Fibroblast of lung (primary cell): Measurements from ENCODE around the gene RALGDS. TPM values are rescaled to one million over a fixed set of nuclear protein-coding genes. Genes with fewer than 3 reads are reported as not detected.
"Not testable (repeated sequence)": the region's sequence is repeated elsewhere in the genome, so short reads cannot be mapped to it uniquely, and the experiment has no call there.

Experiments
- DNase-seq, 2 donors: peaks; one replicate each; pipeline versions ENCODE4 v3.0.0 to v3.0.0-alpha.2; 2010; ENCODE audit warnings: low read depth in 2 of 2
- H2AFZ ChIP-seq: 2 replicates; pipeline ENCODE4 v1.5.1; 2012; ENCODE audit warnings: low read length, control low read depth, inconsistent platforms
- H3K27ac ChIP-seq: 2 replicates; pipeline ENCODE4 v1.5.1; 2011; ENCODE audit warnings: low read length, control low read depth; ENCODE audit not compliant: insufficient read depth
- H3K27me3 ChIP-seq: 2 replicates; pipeline ENCODE4 v1.5.1; 2011; ENCODE audit warnings: mild to moderate bottlenecking, low read length; ENCODE audit not compliant: control insufficient read depth, insufficient read depth
- H3K36me3 ChIP-seq: 2 replicates; pipeline ENCODE4 v1.5.1; 2011; ENCODE audit warnings: low read length; ENCODE audit not compliant: control insufficient read depth, insufficient read depth
- H3K4me1 ChIP-seq: 2 replicates; pipeline ENCODE4 v1.5.1; 2011; ENCODE audit warnings: low read length; ENCODE audit not compliant: control insufficient read depth, insufficient read depth; ENCODE audit errors: extremely low read depth
- H3K4me2 ChIP-seq: 2 replicates; pipeline ENCODE4 v1.5.1; 2011; ENCODE audit warnings: low read length, control low read depth; ENCODE audit not compliant: insufficient read depth; ENCODE audit errors: extremely low read depth
- H3K4me3 ChIP-seq, 4 experiments: fragments of 200-600 bp in 1 of 4; sonication (generic) in 1 of 4; replicated peaks in 1 of 4; 2 replicates each; pipeline ENCODE4 v1.5.1; 2011 to 2016; ENCODE audit warnings: low read length in 4 of 4, low read depth in 3 of 4, mild to moderate bottlenecking in 3 of 4, control low read depth in 2 of 4, inconsistent platforms in 1 of 4, mixed read lengths in 1 of 4; ENCODE audit not compliant: insufficient read depth in 1 of 4; ENCODE audit errors: control extremely low read depth in 1 of 4
- H3K79me2 ChIP-seq: 2 replicates; pipeline ENCODE4 v1.5.1; 2012; ENCODE audit warnings: mild to moderate bottlenecking, low read length, inconsistent platforms; ENCODE audit not compliant: control insufficient read depth, insufficient read depth
- H3K9ac ChIP-seq: 2 replicates; pipeline ENCODE4 v1.5.1; 2011; ENCODE audit warnings: mild to moderate bottlenecking, low read length, control low read depth; ENCODE audit not compliant: insufficient read depth
- H3K9me3 ChIP-seq: 2 replicates; pipeline ENCODE4 v1.5.1; 2012; ENCODE audit warnings: low read depth, low read length; ENCODE audit not compliant: control insufficient read depth, insufficient read depth
- H4K20me1 ChIP-seq: 2 replicates; pipeline ENCODE4 v1.5.1; 2011; ENCODE audit warnings: low read length; ENCODE audit not compliant: control insufficient read depth, insufficient read depth; ENCODE audit errors: extremely low read depth
- EZH2 ChIP-seq: IDR thresholded peaks from 2 replicates; pipeline ENCODE4 v1.5.1; 2012; ENCODE audit warnings: low read length, control low read depth, mild to moderate bottlenecking; ENCODE audit errors: missing control alignments
- polyA minus RNA-seq: library from RNA; depleted of rRNA, polyadenylated mRNA; stranded (reverse); fragments of >200 nt; gene quantifications from 2 replicates; pipeline ENCODE4 v1.2.3, GENCODE V29; 2011; ENCODE audit warnings: low replicate concordance
- polyA plus RNA-seq, 2 donors: library from polyadenylated mRNA; depleted of rRNA in 1 of 2; stranded (reverse) in 1 of 2; unstranded in 1 of 2; fragments of >200 nt; gene quantifications; 2 replicates each; pipeline ENCODE4 v1.2.1, GENCODE V29; 2011 to 2012; ENCODE audit warnings: missing spikeins in 1 of 2
- total RNA-seq: library from RNA; depleted of rRNA; stranded (reverse); fragments of >200 nt; gene quantifications from 2 replicates; pipeline ENCODE4 v1.2.1, GENCODE V29; 2014
- TF ChIP-seq, protein P1 (sequence below), 2 donors: IDR thresholded peaks in 1 of 2; conservative IDR thresholded peaks in 1 of 2; 1 replicate in 1 of 2; 2 replicates in 1 of 2; pipeline ENCODE4 v1.5.1; 2011 to 2012; ENCODE audit warnings: low read length in 2 of 2, control low read depth in 1 of 2, inconsistent platforms in 1 of 2, low read depth in 1 of 2, mild to moderate bottlenecking in 1 of 2

The RALGDS gene
- total RNA-seq = 16.2 and 23.6 TPM in 2 replicates
- 16.6 and 22.4 TPM in 2 replicates for polyA plus RNA-seq
- polyA plus RNA-seq (2012) = 10.6 and 15.5 TPM in 2 replicates
- polyA minus RNA-seq = 16.8 and 18.8 TPM in 2 replicates

DNA sequence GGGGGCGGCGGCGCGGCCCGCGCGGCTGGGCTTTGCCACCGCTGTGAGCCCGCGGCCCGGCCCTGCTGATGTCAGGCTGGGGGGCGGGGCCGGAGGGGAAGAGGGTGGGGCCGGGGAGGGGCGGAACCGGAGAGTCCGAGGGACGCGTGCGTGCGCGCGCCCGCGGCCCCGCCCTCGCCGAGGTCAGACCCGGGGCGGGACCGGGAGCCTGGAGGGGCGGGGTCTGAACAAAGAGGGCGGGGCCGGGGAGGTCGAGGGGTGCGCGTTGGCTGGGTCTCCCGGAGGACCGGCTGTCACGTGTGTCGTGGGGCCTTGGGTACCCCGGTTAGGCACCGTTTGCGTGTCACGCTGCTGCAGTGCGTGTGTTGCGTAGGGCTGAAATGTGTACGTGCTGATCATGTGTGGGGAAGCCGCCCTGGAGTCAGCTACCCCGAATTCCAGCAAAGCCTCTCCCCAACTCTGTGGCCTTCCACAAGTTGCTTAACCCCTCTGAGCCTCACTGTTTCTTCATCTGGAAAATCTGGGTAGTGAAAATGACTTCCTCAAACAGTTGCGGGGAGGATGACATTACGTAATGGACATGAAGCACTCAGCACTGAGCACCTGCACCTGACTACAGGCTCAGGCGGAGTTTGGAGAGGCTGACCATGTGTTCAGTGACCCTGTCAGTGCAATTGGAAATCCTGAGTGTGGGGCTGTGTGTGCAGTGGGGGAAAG is at the start of gene RALGDS:
RALGDS (minus strand) TSS at position 43 of the 717 bp plus-strand sequence. CDS start 86 bp downstream, outside the sequence.
- Histone ChIP-seq H4K20me1 (no peaks in the 10 kb centered on the region), H3K27me3 (no peaks in the 10 kb centered on the region), H3K27ac (peak within 1 kb of the TSS; percentile 17), H3K79me2 (peaks cover 8% of the 10 kb centered on the region), H2AFZ (peak within 1 kb of the TSS; percentile 39), H3K36me3 (no peaks in the 10 kb centered on the region), H3K9me3 (no peaks in the 10 kb centered on the region), H3K4me1 (peaks cover 23% of the 10 kb centered on the region), H3K4me2 (peak within 1 kb of the TSS; percentile 80), H3K9ac (peak within 1 kb of the TSS; percentile 65), H3K4me3 (peak within 1 kb of the TSS; percentile 47 to 69 (median 56))
- peak; percentile 76 to 77 for DNase-seq
- no peak for TF ChIP-seq EZH2
- TF ChIP-seq, protein P1, sequence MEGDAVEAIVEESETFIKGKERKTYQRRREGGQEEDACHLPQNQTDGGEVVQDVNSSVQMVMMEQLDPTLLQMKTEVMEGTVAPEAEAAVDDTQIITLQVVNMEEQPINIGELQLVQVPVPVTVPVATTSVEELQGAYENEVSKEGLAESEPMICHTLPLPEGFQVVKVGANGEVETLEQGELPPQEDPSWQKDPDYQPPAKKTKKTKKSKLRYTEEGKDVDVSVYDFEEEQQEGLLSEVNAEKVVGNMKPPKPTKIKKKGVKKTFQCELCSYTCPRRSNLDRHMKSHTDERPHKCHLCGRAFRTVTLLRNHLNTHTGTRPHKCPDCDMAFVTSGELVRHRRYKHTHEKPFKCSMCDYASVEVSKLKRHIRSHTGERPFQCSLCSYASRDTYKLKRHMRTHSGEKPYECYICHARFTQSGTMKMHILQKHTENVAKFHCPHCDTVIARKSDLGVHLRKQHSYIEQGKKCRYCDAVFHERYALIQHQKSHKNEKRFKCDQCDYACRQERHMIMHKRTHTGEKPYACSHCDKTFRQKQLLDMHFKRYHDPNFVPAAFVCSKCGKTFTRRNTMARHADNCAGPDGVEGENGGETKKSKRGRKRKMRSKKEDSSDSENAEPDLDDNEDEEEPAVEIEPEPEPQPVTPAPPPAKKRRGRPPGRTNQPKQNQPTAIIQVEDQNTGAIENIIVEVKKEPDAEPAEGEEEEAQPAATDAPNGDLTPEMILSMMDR (conservative IDR thresholded peaks at IDR 0.05 in 1 of 2, IDR thresholded peaks at IDR 0.05 in 1 of 2; ENCODE audit: low read depth in 1 of 2, low read length in 2 of 2) = no peak

DNA sequence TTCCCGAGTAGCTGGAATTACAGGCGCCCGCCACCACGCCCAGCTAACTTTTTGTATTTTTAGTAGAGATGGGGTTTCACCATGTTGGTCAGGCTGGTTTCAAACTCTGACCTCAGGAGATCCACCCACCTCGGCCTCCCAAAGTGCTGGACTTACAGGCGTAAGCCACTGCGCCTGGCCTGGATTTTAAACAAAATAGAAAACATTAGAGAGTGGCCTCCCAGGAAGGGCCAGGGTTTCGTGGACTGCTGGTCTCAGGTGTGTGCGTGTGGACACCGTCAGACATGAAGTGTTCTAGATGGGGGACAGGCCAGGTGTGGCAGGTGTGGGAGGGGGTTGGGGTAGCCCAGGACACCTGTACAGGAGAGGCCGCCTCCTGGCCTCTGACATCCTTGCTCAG is 49.7 kb upstream of the RALGDS start:
- Histone ChIP-seq H4K20me1 (no peaks in the 10 kb centered on the region), H3K27ac (no peak overlapping the region), H3K4me3 (no peak overlapping the region), H3K79me2 (no peaks in the 10 kb centered on the region), H3K4me2 (no peak overlapping the region), H2AFZ (no peak overlapping the region), H3K27me3 (peaks cover 7% of the 10 kb centered on the region), H3K4me1 (no peaks in the 10 kb centered on the region), H3K36me3 (no peaks in the 10 kb centered on the region), H3K9me3 (no peaks in the 10 kb centered on the region), H3K9ac (no peak overlapping the region)
- no peak for DNase-seq
- TF ChIP-seq, protein P1 (conservative IDR thresholded peaks at IDR 0.05 in 1 of 2, IDR thresholded peaks at IDR 0.05 in 1 of 2; ENCODE audit: low read depth in 1 of 2, low read length in 2 of 2) = no peak
- TF ChIP-seq EZH2 = no peak

DNA sequence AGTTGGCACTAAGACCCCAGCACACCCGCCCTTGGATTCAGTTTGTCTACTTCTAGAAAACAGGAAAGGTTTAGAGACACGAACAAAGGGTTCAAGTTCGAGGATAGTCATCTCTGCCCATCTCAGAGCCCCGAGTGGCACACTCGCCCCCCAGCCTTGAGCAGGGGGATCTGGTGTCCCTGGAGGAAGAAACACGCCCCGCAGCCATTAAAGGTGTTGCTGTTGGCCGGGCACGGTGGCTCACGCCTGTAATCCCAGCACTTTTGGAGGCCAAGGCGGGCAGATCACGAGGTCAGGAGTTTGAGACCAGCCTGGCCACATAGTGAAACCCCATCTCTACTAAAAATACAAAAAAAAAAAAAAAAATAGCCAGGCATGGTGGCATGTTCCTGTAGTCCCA is 48.6 kb upstream of the RALGDS start:
- H3K36me3 ChIP-seq, H3K4me2 ChIP-seq, H3K4me1 ChIP-seq, H3K9me3 ChIP-seq, H3K4me3 ChIP-seq, H2AFZ ChIP-seq, H3K9ac ChIP-seq, H3K27me3 ChIP-seq, H4K20me1 ChIP-seq, H3K27ac ChIP-seq, DNase-seq, H3K79me2 ChIP-seq: not testable (repeated sequence)
